Activated T-helper 9 cell treated with anti-CD3 and anti-CD28 coated beads, Interleukin-2, amount 50 U/mL, for 16 hours (primary cell): ENCODE results near the gene TANC1.
A peak's percentile ranks its signal among the peaks of the same experiment; 100 is the strongest.

ENCODE experiments used
- DNase-seq: peaks from one replicate; pipeline ENCODE4 v3.0.0-alpha.2; 2020; ENCODE audit warnings: low read depth

The TANC1 gene

DNA sequence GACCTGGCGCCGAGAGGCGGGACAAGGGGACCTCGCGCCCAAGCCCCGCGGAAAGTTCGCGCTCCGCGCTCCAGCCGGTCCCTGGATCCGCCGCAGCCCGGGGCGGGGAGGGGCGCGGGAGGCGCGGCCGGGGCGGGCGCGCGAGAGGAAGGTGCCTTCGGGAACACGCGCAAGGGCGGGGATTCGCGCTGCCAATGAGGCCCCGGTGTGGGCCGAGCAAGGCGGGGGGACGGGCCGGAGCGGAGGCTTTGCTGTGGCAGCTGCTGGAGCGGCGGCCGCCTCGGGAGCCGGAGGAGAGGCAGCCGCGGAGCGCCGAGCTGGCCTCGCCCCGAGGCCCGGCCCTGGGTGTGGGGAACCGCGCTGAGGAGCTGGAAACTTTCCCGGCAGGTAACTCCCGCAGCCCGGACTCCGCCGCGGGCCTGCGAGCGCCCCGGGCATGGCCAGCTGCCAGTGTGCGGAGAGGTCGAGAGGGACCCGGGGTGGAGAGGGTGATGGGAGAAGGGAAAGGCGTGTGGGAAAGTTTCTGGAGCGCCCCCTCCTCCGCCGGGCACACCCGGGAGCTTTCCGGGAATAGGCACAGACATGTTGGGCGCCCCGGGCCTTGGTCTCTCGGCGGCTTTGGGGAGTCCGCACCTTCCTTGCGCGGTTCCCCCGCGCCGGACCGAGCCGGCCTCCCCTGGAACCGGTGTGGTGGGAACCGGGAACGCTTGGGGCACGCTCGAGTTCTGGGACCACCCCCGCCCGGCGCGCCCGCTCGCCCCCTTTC lies at the start of gene TANC1:
Gene TANC1, plus strand, starts transcription at position 245 of the 766 bp plus-strand sequence. CDS start 97,271 bp downstream, outside the sequence.
- peak; percentile 29 for DNase-seq

DNA sequence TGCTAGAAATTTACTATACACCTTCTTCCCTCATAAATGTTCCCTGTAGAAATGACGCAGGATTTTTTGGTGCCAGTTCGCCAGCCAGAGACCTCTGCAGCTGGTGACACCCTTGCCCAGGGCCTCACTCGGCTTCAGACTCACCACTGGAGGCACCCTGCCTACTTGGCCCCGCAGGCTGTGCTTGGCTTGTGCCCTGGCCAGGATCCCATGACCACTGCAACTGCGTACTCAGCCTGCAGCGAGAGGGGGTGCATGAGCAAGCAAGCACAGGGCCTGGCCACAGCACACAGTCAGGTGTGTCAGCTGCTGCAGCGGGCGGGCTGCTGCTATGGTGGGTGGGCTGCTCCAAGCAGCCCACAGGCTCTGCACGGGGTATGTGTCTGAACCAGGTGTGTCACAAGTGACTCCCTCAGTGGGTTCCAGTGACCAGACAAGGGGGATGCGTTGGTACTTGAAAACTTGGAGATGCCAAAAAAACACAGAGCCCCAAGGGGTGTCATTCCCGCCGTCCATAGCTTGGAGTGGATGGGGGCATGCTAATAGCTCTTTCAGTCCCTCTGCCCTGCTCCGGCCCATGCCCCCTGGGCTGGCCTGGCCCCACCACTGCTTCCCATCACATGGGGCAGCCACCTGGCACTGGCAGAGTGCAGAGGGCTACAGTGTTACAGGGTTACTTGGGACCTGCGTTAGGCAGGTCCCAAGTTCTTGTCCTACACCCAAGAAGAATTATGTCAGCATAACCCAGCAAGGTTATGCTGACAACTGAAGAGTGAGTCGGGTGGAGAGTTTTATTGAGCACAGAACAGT lies 46.6 kb upstream of the TANC1 start:
- DNase-seq: no peak

GRCh38 chr2:158922601-158923000 lies 45.8 kb upstream of the TANC1 start:
- no peak for DNase-seq

DNA sequence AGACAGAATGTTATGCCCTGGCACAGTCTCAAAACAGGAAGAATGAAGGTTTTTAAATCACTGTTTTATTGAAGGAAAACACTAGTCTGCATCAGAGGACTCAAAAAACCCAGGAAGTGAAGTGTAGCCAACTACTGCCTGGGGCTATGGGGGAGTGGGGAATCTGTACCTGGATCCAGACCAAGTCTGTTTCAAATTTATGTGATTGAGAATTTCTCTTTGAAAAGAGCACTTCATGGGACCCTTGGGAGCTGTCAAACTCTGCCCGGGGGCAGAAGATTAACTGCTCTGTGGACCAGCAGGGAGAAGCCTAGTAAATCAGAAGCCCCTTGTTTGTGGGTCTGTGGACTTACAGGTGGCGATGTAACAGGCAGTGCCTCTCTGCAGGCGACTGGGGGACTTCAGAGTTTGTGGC lies 45.3 kb upstream of the TANC1 start:
- no peak for DNase-seq

GRCh38 chr2:158923641-158924040 lies 44.8 kb upstream of the TANC1 start:
- DNase-seq: no peak

DNA sequence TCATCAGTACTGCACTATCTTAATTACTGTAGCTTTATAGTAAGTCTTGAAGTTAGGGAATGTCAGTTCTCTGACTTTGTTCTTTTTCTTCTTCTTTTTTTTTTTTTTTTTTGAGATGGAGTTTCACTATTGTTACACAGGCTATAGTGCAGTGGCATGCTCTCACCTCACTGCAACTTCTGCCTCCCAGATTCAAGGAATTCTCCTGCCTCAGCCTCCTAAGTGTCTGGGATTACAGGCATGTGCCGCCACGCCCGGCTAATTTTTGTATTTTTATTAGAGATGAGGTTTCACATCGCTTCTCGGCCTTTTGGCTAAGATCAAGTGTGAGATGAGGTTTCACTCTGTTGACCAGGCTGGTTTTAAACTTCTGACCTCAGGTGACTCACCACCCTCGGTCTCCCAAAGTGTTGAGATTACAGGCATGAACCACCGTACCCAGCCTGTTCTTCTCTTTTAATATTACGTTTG lies 41.9 kb upstream of the TANC1 start:
- DNase-seq: no peak

DNA sequence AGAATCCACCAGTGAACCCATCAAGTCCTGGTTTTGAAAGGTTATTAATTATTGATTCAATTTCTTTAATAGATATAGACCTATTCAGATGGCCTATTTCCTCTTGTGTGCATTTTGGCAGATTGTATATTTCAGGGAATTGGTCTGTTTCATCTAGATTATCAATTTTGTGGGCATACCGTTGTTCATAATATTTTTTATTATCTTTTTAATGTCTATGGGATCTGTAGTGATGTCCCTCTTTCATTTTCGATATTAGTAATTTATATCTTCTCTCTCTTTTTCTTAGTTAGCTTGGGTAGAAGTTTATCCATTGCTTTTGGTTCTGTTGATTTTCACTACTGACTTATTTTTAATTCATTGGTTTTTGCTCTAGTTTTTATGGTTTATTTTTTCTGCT lies 39.9 kb upstream of the TANC1 start:
- DNase-seq: no peak

DNA sequence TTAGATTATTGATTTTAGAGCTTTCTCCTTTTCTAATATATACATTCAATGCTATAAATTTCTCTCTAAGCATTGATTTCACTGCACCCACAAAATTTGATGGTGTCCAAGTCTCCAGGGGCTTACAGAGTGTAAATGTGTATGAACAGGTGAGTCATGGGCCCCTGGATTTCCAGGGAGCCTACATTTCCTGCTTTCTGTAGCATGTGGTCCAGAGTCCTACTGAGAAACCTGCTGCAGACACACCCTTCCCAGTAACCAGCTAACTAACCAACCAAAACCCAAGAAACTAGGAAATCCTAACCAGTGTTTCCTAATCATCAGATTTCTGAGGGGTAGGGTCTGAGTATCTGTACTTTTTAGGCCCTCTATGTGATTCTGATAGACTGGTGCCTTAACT lies 39.5 kb upstream of the TANC1 start:
- no peak for DNase-seq

GRCh38 chr2:158931572-158931971 lies 36.9 kb upstream of the TANC1 start:
- no peak for DNase-seq

- DNase-seq: no peak
Observed at GRCh38 chr2:158932131-158932645, 36.3 kb upstream of the TANC1 start.

DNA sequence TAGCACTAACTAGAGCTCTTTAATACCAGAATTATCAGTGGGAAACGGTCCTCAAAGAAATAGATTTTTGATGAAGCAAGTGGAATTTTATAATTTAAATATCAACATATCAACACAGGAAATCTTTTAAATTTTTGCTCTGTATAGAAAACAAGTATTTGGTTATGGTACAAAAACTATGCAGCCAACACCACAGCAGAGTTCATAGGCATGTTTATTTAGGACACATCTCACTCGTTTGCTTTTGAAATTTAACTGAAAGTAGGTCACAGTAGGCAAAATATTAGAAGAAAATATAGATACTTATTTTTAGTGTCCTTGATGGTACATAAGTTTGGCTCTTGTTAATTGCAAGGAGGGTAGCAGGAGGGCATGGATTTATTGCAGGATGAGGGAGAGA lies 34.3 kb upstream of the TANC1 start:
- DNase-seq: no peak

DNA sequence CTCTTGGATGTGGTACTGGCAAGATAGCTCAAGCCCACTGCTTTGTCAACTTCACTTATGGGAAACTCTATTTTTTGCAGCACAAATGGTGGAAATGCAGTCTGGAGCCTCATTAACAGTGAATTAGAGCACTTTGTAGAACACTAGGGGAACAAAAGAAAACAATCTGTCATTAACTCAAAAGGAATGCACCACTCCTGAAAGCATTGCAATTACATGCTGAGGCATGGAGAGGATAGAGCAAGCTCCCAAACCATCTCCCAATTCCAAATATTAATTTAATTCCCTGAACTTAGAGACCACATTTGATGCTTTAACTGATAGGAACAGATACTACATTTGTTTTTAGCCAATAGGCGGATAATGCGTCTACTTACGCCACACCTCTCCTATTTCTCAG lies 32.8 kb upstream of the TANC1 start:
- no peak for DNase-seq

- DNase-seq: no peak
Observed at GRCh38 chr2:158936978-158937377, 31.5 kb upstream of the TANC1 start.

- DNase-seq: no peak
Observed at GRCh38 chr2:158940356-158940755, 28.1 kb upstream of the TANC1 start.

DNA sequence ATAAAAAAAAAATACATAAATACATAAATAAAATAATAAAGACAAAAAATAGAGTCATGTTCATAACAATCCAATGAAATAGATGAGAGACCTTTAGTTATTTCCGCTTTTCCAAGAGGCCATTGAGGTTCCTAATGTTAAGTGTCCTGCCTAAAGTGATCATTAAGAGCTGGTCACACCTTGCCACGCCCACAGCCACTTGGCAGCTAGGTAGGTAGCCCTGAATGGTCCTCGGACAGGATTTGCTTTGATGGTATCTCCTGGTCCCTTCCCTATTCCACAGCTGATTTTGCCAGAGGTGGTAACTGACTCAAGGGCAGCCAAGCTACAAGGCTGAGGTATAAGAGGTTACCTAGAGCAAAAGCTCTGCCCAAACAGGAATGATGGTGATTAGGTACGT lies 24.5 kb upstream of the TANC1 start:
- DNase-seq: no peak

DNA sequence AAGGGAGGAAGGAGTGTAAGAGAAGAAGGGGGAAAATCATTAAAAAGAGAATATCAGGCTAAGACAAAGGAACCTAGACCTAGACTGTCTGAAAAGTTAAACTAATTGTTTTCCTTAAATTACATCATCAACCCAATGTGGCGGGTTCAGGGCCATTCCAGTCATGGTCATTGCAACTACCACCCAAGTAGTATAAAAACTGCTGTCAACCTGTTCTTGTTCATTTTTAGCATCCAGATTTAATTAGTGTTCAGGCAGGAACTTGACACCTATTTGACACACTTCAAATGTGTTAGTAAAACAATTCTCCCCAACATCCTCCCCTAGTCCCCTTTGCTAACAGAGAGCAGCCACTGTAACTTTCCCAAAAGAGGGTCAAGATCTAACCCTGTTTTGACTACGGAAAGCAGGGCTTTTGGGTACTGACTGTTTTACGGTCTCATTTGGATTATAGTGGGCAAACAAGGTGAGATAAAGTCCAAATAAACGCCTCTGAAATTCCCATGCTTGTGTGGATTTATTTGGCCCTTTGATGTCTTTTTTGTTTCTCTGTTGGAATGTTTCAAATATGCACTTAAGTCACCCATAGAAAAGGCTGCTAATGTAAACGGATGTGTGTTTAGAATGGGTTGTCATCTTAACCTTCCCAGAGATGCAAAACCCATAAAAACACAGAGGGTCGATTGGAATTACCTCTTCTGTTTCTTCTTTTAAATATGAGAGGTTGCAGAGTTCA lies 19.3 kb upstream of the TANC1 start:
- DNase-seq: no peak

DNA sequence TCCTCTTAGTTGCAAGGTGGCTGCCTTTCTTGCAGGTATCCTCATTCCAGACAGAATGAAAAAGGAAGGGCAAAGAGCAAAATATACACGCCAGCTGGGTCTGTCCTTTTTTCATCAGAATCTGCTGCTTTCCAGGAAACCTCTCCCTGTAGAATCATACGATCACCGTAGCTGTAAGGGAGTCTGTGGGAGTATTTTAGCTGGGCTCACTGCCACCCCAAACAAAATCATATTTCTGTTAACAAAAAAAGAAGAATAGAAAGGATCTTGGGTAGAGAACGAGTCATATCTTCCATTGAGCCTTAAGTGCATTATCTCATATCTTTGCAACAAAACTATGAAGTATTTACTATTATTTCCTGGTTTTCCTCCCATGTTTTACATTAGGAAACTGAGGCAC lies 15.0 kb upstream of the TANC1 start:
- no peak for DNase-seq

DNA sequence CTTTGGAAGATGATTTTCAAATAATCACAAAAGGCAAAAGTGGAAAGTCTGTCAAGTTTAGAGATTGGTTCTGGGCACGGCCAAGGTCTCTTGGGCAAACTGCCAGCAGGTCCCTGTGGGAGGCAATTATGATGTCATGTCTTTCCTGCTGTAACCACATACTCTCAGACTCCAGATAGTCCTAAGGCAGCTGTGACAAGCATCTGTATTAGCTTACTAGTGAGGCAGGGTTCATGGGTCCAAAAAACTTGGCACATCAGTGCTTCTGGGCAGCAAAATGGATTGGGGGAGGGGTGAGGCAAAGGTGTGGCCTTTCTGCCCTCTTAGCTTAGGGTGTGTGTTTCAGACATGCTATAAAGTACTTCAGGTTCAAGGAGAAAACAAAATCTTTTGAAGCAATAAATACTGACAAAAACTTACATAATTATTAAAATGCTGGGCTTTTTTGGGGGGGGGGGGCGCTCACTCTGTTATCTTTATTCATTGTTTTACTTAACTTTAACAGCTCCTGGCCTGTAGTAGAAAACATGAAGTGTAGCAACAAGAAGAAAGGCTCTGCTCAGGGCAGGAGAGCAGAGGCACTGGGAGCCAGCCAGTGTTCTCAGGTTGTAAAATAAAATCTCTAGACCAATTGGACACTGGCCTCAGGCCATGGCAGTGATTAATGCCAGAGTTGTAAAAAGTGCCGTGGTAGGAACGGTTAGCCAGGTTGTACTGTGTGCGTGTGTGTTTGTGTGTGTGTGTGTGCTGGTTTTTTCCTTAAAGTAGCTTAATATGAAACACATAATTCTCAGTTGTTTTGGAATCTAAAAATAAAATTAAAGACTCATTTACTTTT lies 14.3 kb upstream of the TANC1 start:
- DNase-seq: no peak

GRCh38 chr2:158955842-158956365 lies 12.5 kb upstream of the TANC1 start:
- DNase-seq: no peak

DNA sequence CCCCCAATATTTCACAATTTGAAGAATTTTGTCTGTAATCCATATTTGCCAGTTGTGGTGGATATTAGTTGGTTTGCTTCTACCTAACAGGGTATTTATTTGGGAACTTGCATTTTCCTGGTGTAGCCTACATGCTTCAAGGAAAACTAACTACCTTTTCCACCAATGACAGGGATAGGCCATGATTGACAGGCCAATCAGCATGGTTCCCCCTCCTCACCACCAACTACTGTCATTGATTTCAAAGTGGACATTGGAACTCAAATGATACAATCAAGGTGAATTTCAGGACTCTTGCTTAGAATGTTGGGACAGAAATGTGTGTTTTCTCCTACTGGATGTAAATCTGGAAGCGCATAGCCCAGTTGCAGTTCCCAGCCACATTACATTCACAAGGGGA lies 10.1 kb upstream of the TANC1 start:
- no peak for DNase-seq

DNA sequence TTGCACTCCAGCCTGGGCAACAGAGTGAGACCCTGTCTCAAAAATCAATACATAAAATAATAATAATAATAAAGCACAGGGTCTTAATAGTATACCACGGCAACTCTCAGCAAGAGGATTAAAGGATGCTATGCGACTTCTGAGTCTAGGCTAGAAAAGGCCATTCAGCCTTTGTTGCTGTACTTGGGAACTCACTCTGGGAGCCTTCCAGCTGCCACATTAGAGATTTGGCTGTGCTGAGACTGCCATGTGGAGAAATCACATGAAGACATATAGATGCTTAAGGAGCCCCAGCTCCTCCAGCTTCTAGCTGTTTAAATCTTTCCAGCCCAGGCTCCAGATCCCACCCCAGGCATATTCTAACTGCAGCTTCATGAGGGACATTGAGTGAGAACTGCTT lies 8.2 kb upstream of the TANC1 start:
- DNase-seq: no peak
